GM19240 (cell line): Measurements from ENCODE around the gene TDRKH.

Experiments used
- DNase-seq: peaks from one replicate; pipeline ENCODE4 v3.0.0; 2011; ENCODE audit warnings: low spot score; ENCODE audit not compliant: insufficient read length

Gene TDRKH

DNA sequence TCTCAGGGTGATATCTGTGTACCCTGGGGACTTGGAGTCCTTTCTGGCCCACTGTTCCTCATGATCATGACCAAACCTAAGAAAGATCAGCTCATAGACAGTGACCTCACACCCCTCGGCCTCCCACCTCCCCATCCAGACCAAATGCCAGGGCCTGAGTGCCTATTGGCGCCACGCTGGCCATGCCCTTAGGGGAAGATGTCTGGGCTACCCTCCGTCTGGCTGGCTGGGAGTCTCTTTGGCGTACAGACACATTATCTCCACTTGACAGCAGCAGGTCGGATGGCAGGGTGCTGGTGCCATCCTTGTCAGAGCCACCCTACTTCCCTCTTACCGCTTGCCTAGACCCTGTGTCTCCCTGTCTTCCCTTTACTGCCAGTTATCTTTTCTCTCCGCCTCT, 32.9 kb upstream of the TDRKH start:
- no peak for DNase-seq

DNA sequence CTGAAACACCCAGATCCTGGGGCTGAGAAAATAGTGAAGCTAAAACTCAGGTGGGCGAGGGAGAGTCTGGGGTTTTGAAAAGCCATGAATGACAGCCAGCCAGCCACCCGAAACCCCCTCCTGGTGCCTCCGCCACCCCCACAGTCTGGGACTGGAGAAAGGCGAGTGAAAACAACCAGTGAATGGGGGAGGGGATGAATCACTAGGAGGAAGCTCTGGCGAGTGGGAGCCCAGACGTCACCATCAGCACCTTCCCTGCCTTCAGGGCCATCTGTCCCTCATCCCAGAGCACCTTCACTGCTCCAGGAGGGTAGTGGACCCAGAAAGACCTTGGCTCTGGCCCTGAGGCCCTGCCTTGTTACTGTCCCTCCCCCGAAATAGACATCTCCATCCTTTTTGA, 32.1 kb upstream of the TDRKH start:
- DNase-seq, result no peak

DNA sequence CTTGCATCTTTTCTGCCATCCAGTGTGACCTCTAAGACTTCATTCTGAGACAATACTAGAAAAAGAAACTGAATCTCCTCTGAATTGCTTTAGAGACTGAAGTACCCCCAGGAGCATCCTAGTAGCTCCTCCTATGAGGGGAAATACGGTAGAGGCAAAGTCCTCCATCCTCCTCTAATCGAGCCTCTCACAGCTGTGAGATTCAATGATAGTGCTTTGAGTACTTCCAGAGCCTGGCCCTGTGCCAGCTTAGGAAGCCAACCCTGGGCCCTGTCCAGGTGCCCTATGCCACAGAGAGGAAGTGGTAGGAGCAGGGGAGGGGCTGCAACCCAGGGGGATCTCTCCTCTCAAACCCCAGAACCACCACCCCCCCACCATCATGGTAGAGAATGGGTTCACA, 30.6 kb upstream of the TDRKH start:
- DNase-seq, result no peak

DNA sequence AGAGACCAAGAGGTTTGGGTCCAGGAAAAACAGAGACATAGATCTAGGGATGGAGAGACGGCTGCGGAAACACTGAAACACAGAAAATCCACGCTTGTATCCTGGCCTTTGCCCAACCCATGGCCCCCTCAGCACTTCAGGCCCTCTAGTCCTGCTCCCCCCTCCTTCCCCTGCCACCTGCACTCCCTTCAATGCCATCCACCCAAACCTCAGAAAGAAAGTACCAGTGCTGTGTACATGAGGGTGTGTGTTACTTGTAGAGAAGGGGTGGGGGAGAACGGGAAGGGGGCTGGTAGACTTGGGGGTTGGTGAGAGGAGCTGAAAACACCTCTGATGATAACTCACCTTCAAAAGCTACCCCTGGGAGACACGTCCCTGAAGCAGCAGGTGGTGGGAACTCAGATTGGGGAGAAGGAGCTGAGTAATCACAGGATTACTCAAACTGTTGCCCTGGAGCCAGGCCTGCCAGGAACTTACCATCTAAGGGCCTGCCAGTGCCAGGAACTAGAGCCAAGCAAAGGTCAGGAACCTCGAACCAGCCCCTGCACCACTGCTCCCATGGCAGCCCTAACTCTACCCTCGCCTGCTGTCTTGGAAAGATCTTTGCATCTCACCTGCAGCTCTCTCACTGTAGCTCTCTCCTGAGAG, 29.8 kb upstream of the TDRKH start:
- no peak for DNase-seq

DNA sequence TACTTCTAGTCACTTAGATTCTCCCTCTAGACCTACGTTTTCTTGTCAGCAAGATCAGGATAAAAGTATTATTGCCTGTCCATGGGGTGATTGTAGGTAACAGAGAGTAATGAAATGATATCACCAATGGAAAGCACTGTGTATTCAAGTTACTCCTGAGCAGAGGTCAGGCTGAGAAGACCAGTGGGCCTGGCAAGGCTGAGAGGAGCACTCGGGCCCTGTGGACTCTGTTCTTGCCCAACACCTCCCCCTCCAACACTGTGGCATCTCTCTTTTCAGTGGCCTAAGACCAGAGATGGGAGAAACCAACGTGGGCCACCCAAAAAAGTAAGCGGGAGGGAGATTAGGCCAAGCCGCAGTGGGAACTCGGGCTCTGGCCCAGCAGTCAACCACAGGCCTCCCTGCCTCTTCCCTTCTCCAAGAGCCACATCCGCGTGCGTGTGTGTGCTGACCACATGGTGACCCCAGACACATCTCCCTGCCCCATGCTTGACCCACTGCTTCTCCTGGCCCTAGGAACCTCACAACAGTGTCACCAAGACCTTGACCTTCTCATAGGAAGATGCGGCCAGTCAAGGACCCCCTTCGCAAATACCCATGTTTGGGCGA, 29.0 kb upstream of the TDRKH start:
- no peak for DNase-seq

DNA sequence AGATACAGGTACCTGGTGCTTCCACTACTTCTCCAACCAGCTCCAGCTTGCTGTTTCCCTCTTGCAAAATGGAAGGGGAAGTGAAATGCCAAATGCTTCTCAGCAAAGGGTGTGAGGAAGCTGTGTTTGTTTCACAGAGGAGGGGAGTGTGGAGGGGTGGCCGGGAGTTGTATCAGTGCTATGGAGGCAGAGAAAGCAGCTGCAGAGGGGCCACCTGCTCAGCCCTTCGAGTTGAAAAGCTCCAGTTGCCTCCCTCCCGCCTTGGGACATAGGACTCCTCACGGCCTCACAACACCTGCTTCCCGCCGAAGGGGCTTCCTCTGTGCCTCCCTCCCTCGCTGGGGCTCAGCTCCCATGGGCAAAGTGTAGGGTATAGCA, 27.0 kb upstream of the TDRKH start:
- DNase-seq, result no peak

DNA sequence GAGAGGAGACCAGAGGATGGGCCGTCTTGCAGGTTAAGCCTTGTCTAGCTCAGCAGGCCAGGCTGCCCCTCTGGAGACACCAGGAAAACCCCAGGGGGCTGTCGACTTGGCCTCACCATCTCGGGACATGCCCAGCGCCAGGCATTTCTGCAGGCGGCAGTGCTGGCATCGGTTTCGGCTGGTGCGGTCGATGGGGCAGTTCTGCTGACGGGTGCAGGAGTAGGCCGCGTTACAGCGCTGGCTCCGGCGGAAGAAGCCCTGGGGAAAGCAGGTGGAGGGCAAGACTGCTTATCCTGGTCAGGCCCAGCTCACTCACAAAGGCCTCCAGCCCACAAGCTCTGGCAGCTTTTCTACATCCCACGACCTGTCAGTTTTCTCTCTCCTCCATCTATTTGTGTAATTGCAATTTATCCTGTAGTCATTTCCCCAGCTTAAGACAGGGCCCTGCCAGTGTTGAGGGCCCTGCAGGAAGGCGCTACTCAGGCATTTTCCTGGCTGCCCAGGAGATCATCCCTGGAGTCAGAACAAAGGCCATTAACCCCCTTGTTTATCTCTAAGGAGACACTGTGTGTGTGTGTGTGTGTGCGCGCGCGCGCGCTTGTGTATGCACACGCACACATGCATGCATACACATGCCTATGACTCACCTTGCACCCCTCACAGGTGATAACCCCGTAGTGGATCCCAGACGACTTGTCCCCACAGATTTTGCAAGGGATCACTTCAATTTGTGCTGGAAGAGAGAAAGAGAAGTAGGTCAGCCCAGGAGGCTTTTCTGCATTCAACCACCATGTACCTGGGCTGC, 26.4 kb upstream of the TDRKH start:
- DNase-seq, result no peak

DNA sequence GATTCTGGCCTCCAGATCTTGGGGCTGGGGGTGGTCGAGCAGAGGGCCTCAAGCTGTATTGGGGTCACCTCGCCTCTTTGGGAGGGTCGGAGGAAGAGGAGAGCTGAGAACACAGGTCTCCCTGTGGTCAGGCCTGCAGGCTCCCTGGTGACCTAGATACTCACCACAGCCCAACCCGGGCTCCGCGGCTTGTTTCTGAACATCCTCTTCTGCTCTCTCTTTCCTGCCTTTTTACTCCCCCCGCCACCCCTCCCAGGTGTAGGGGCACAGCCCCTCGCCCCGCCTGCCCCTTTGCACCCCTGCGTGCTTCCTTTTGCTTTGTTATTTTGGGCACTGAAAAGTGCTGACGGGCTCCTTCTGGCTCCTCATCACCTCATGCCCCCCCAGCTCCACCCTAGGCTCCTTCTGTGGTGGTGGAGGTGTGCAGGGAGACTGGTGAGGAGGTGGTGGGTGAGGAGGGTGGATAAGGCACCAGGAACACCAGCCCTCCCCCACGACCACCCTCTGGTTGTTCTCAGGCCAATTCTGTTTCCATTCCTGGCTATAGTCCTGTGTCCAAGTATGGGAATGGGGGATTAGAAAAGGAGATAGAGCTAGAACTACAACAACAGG, 25.5 kb upstream of the TDRKH start:
- no peak for DNase-seq

DNA sequence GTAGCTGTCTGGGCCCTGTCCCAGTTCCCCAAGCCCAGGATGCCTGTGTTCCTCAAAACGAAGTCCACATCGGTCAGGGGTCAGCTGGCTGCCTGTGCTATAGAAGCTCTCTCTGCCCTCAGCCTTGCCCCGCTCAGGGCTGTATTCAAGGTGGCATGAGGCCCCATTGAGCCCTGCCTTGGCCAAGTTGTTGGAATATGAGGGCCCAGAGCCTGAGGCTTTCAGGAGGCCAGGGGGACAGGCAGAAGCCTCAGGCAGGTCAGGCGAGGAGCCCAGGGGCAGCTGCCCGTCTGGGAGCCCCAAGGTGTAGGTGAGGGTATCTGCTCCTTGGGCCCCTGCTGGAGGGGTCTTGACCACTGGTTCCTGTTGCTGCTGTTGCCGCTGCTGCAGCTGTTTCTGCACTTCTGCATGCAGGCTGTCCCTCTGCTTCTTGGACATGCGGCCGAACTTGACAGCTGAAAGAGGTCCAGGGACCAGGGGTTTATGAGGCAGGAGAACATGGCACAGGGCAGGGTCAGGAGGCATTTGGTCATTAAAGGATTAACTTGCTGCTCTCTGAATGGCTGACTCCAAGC, 24.8 kb upstream of the TDRKH start:
- DNase-seq, result no peak

DNA sequence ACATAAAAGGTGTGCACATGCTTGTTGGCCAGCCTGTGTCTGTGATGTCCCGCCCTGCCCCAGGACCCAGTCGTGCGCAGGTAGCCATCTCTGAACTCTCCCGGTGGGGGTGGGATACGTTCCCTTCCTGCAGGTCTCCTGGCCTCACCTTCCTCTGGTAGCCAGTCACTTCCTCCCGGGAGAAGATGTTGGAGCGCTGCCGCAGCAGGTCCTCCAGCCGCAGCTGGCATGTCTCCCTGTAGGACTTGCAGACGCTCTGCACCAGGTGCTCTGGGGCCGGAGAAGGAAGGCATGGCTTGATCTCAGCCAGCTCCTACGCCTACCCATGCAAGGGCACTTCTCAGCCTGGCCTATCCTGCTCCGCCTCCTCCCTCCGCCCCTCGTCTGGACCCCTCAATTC, 24.1 kb upstream of the TDRKH start:
- no peak for DNase-seq

DNA sequence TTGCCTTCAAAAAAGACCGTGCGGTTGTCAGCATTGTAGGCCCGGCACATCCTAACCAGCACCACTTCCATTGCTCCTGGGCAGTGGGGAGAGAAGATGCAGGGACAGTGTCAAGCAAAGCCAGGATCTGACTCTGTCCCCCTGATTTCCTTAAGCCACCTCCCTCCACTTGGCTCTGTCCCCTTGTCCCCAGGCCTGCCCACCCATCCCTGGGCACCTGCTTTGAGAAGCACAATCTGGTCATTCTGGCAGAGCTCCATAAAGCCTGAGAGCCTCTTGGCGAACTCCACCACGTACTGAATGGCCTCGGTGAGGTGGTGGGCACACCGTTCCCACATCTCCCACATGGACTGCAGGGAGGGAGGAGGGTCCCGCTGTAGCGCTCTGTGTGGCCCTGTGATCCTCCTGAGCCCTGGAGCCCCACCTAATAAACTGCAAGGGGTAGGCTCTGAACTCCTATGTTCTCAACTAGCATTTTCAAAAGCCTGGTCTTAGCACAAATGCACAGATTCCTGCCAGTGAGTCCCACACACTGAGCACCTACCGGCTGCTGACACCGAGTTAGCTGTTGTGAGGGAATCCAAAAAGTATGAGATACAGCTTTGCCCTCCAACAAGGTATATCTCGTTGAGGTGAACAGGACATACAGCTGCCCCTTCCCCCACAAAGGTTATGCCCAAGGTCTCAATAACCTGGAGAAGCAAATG, 23.1 kb upstream of the TDRKH start:
- DNase-seq, result no peak

DNA sequence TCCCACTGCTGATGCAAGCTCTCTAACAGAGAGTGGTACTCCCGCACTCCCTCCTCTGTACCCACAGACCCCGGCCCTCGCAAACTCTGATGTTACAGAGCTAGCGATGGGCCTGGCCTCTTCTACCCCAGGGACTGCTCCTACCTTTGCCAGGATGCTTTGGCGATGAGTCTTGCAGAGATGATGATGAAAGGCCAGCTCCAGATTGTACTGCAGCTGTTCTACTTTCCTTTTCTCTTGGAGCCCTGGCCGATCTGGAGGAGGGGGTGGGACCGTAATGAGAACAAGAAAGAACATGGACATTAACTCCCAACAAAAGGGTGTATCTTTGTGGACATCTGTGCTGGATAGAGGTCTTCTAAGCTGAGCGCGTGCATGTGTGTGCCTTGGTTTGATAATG, 20.9 kb upstream of the TDRKH start:
- no peak for DNase-seq

DNA sequence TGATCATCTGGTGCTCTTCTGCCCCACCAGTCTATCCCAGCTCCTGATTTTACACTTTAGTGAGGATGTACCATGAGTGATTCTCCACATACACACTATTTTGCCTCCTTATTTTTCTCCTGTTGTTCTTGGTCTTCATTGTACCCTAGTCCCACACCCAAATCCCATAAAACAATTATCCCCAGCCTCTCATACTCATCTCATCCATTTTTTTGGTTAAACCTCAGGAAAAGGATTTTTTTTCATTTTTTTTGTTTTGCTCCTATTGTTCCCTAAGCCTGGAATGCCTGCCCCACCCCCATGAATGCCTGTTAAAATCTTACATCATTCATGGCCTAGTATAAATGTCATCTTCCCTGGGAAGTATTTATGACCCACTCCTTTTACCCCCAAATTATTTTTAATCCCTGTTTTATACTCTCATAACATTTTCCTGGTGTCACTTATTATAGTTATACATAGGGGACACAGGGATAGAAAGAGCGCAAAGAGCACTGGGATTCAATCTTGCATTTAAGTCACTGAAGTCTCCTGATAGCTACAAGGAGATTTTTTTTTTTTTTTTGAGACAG, 19.8 kb upstream of the TDRKH start:
- DNase-seq, result no peak

DNA sequence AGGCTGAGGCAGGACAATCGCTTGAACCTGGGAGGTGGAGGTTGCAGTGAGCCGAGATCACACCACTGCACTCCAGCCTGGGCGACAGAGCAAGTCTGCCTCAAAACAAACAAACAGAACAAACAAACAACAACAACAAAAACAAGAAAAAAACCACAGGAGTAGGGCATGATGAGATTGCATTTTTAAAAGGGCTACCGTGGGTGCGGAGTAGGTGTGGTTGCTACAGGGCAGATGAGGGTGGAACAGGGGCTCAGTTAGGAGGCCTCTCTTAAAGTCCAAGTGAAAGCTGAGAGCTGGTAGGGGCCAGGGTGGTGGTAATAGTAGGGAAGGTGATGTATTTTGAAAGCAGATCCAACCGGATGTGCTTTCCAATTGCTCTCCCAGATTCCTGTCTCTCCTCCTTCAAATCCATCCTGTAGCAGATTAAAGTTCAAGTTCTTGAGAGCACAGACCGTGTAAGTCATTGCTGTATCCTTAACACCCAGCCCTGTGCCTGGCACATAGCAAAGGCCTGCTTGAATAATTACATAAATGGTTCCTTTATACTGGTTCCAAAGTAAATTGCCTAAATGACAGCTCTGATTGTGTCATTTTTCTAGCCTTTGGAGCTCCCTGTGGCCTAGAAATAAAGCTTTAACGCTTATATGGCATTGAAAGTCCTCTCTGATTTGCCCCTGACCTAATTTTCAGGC, 19.1 kb upstream of the TDRKH start:
- no peak for DNase-seq

DNA sequence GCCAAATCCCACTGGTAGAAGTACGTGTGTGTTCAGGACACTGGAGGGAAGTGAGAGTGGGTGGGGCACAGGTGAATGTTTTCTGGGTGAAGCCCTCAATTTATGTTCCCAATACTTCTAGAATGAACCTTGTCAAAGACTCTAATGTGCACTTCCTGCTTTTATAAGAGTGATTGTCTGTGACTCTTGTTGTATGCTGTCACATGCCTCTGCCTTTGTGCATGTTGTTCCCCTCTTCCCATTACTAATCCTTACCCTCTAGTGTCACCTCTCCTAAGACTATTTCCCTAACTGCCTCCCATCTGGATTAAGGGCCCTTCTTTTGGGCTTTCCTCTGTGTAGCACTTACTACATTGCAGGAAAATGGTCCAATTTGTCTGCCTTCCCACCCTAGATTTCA, 17.5 kb upstream of the TDRKH start:
- DNase-seq, result no peak

DNA sequence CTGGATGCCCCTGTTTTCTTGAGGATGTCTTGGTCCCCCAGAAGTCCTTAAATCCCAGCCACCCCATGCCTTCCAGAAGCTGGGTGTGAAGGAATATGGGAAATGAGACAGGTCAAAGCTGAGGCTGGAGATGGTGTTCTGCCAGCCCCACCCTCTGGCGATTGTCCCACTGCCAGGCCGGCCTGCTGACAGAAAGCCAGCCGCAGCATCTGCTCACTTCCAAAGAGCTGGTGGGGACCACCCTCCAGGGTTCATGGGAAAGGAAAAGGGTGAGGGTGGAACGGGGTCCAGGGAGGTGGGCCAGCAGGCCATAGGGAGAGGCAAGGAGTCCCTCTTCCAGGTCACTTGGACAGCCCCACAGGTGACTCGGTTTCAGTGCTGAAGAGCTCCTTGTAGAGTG, 16.8 kb upstream of the TDRKH start:
- DNase-seq, result no peak

DNA sequence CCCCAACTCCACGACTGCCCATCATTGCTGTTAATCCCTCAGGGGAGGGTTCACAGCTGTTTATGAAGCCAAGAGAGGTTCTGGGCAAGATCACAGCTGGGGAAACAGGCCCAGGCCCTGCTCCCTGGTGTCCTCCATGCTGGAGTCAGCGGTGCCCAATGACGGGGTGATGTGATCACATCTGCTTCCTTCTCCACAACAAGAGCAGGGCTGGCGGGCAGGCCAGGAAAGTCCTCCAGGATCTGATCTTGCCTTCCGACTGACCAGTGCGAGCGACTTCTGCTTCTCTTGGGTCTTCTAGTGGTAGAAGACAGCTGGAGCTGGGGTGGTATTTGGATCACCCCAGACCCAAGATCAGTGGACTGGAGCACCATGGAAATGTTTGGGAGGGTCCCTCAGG, 15.9 kb upstream of the TDRKH start:
- no peak for DNase-seq

DNA sequence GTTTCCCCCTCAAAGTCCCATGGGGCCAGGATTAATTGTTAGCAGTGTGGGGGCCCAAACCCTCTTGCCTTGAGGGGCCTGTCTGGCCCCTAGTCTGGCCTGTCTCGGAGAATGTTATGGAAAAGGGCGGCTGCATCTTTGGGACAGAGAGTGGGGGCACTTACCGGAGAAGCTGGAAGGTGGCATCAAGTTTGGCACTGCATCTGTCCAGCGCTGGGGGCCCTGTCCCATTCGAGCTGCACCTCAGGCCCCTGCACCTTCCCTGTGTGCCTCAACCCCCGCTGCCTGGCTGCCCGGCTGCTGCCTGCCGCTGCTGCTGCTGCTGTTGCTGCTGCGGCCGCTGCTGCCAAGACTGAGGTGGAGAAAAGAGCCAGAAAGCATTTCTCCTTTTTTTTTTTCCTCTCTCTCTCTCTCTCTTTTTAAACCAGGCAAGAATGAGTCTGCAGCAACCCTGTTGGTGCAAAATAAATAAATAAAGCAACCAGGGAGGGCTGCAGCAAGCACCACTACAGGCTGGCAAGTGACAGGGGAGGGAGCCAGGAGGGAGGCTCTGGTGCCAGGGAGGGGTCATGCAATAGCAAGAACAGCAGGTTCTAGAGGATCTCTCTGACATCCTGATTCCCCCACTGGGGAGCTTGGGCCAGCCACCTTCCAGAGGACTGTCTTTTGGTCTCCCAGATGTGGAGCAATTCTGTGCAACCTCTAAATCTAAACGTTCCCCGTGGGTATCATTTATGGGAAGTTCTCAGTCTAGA, 14.9 kb upstream of the TDRKH start, which contains the start of gene LINGO4:
TSS of gene LINGO4 (minus strand) at position 354 of the 755 bp plus-strand sequence. CDS start 2,715 bp downstream, outside the sequence.
- DNase-seq, result no peak

DNA sequence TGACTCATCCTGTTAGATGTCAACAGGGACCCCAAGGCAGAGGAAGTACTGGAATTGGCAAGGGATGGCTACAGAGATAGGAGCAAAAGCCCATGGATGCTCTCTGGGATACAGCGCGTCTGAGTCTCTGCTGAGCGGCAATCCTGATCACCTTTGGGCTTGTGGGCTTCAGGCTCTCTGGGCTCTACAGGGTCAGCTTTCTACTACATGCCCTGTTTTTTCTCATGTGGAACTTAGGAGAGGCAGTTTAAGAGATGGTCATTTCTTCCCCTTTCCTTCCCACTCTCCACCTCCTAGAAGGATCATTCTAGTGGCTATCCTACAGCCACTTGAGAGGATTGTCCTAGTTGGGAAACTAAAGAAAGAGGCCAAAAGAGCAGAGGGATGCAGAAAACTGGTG, 13.6 kb upstream of the TDRKH start:
- no peak for DNase-seq

DNA sequence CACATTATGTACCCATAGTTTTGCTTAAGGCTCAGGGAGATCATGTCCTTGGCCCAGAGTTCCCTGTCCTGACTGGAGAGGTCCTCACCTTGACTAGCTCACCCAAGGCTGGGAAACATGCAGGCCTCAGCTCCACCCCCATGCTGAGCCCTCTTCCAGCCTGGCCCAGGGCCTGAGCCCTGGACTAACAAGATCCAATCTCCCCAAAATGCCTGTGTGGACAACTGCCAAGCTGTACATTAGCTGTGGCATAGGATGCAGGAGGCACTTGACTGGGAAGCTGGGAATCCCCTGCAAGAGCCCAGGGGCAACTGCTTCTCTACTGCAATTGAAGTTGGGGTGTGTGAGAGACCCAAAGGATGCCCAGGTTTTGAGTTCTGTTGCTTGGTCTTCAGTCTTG, 12.9 kb upstream of the TDRKH start:
- DNase-seq, result no peak
